Measurements from ENCODE around the gene ABCC11. TPM values are rescaled to one million over a fixed set of nuclear protein-coding genes. Genes with fewer than 3 reads are reported as not detected.

Gene ABCC11
- total and polyA plus RNA-seq, 2 experiments from 2014 or later: 0.10 TPM; not detected in 1

GRCh38 chr16:48132696-48133095 is 114.6 kb downstream of the ABCC11 start (continued):
- TF ChIP-seq, protein P1, sequence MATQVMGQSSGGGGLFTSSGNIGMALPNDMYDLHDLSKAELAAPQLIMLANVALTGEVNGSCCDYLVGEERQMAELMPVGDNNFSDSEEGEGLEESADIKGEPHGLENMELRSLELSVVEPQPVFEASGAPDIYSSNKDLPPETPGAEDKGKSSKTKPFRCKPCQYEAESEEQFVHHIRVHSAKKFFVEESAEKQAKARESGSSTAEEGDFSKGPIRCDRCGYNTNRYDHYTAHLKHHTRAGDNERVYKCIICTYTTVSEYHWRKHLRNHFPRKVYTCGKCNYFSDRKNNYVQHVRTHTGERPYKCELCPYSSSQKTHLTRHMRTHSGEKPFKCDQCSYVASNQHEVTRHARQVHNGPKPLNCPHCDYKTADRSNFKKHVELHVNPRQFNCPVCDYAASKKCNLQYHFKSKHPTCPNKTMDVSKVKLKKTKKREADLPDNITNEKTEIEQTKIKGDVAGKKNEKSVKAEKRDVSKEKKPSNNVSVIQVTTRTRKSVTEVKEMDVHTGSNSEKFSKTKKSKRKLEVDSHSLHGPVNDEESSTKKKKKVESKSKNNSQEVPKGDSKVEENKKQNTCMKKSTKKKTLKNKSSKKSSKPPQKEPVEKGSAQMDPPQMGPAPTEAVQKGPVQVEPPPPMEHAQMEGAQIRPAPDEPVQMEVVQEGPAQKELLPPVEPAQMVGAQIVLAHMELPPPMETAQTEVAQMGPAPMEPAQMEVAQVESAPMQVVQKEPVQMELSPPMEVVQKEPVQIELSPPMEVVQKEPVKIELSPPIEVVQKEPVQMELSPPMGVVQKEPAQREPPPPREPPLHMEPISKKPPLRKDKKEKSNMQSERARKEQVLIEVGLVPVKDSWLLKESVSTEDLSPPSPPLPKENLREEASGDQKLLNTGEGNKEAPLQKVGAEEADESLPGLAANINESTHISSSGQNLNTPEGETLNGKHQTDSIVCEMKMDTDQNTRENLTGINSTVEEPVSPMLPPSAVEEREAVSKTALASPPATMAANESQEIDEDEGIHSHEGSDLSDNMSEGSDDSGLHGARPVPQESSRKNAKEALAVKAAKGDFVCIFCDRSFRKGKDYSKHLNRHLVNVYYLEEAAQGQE (IDR thresholded peaks at IDR 0.05; ENCODE audit: unreplicated experiment): no peak
- TF ChIP-seq NANOG (IDR thresholded peaks at IDR 0.05; ENCODE audit: borderline replicate concordance) (no peak), POLR2AphosphoS5 (IDR thresholded peaks at IDR 0.05; ENCODE audit: low read depth) (no peak), ZNF331 (CRISPR knock-in tag; IDR thresholded peaks at IDR 0.05; ENCODE audit: low read depth) (no peak)

GRCh38 chr16:48131201-48131935 is 116.0 kb downstream of the ABCC11 start:
- no peak for DNase-seq (ENCODE audit: low spot score)
- Mint-ChIP-seq H3K27ac (no peak overlapping the region), H3K9me3 (no peaks in the 10 kb centered on the region), H3K36me3 (ENCODE audit: low read depth) (no peaks in the 10 kb centered on the region), H3K4me1 (peaks cover 6% of the 10 kb centered on the region; the same call in 2 of the 3 replicates), H3K4me3 (no peak overlapping the region), H3K27me3 (ENCODE audit: insufficient read depth, low read depth, poor library complexity) (peaks cover 12% of the 10 kb centered on the region)
- Histone ChIP-seq H3K27me3 (ENCODE audit: insufficient read depth) (no peaks in the 10 kb centered on the region), H3K4me1 (ENCODE audit: insufficient read depth) (no peaks in the 10 kb centered on the region), H3F3A (replicated peaks; ENCODE audit: low read depth) (no peaks in the 10 kb centered on the region), H3K4me3 (no peak overlapping the region), H3K27ac (ENCODE audit: low read depth) (no peak overlapping the region), H3K79me2 (replicated peaks; ENCODE audit: insufficient read depth) (no peaks in the 10 kb centered on the region), H3K9me2 (ENCODE audit: insufficient read depth) (0 out of 2 replicates have a peak, but pooled peaks cover 4% of the 10 kb centered on the region), H3K36me3 (ENCODE audit: insufficient read depth) (no peaks in the 10 kb centered on the region), H3K4me2 (no peak overlapping the region), H4K20me1 (replicated peaks; ENCODE audit: insufficient read depth) (no peaks in the 10 kb centered on the region), H2AFZ (no peak overlapping the region)
- ATAC-seq: no peak
- no peak for TF ChIP-seq JUNB (IDR thresholded peaks at IDR 0.05; ENCODE audit: unreplicated experiment)
- TF ChIP-seq, protein P2, sequence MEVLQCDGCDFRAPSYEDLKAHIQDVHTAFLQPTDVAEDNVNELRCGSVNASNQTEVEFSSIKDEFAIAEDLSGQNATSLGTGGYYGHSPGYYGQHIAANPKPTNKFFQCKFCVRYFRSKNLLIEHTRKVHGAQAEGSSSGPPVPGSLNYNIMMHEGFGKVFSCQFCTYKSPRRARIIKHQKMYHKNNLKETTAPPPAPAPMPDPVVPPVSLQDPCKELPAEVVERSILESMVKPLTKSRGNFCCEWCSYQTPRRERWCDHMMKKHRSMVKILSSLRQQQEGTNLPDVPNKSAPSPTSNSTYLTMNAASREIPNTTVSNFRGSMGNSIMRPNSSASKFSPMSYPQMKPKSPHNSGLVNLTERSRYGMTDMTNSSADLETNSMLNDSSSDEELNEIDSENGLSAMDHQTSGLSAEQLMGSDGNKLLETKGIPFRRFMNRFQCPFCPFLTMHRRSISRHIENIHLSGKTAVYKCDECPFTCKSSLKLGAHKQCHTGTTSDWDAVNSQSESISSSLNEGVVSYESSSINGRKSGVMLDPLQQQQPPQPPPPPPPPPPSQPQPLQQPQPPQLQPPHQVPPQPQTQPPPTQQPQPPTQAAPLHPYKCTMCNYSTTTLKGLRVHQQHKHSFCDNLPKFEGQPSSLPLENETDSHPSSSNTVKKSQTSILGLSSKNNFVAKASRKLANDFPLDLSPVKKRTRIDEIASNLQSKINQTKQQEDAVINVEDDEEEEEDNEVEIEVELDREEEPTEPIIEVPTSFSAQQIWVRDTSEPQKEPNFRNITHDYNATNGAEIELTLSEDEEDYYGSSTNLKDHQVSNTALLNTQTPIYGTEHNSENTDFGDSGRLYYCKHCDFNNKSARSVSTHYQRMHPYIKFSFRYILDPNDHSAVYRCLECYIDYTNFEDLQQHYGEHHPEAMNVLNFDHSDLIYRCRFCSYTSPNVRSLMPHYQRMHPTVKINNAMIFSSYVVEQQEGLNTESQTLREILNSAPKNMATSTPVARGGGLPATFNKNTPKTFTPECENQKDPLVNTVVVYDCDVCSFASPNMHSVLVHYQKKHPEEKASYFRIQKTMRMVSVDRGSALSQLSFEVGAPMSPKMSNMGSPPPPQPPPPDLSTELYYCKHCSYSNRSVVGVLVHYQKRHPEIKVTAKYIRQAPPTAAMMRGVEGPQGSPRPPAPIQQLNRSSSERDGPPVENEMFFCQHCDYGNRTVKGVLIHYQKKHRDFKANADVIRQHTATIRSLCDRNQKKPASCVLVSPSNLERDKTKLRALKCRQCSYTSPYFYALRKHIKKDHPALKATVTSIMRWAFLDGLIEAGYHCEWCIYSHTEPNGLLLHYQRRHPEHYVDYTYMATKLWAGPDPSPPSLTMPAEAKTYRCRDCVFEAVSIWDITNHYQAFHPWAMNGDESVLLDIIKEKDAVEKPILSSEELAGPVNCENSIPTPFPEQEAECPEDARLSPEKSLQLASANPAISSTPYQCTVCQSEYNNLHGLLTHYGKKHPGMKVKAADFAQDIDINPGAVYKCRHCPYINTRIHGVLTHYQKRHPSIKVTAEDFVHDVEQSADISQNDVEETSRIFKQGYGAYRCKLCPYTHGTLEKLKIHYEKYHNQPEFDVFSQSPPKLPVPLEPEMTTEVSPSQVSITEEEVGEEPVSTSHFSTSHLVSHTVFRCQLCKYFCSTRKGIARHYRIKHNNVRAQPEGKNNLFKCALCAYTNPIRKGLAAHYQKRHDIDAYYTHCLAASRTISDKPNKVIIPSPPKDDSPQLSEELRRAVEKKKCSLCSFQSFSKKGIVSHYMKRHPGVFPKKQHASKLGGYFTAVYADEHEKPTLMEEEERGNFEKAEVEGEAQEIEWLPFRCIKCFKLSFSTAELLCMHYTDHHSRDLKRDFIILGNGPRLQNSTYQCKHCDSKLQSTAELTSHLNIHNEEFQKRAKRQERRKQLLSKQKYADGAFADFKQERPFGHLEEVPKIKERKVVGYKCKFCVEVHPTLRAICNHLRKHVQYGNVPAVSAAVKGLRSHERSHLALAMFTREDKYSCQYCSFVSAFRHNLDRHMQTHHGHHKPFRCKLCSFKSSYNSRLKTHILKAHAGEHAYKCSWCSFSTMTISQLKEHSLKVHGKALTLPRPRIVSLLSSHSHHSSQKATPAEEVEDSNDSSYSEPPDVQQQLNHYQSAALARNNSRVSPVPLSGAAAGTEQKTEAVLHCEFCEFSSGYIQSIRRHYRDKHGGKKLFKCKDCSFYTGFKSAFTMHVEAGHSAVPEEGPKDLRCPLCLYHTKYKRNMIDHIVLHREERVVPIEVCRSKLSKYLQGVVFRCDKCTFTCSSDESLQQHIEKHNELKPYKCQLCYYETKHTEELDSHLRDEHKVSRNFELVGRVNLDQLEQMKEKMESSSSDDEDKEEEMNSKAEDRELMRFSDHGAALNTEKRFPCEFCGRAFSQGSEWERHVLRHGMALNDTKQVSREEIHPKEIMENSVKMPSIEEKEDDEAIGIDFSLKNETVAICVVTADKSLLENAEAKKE (CRISPR knock-in tag; IDR thresholded peaks at IDR 0.05): no peak
- no peak for TF ChIP-seq NANOG (IDR thresholded peaks at IDR 0.05; ENCODE audit: borderline replicate concordance)
- TF ChIP-seq, protein P3, sequence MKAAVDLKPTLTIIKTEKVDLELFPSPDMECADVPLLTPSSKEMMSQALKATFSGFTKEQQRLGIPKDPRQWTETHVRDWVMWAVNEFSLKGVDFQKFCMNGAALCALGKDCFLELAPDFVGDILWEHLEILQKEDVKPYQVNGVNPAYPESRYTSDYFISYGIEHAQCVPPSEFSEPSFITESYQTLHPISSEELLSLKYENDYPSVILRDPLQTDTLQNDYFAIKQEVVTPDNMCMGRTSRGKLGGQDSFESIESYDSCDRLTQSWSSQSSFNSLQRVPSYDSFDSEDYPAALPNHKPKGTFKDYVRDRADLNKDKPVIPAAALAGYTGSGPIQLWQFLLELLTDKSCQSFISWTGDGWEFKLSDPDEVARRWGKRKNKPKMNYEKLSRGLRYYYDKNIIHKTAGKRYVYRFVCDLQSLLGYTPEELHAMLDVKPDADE (IDR thresholded peaks at IDR 0.05): no peak
